Activated gamma-delta T cell (primary cell): ENCODE measurements around the gene CUEDC2.
A peak's percentile ranks its signal among the peaks of the same experiment; 100 is the strongest.

Experiments
- DNase-seq: peaks from one replicate; lab custom pipeline; 2025; lab: John Stamatoyannopoulos, UW
- total RNA-seq, 2 donors: gene quantifications; one replicate each; lab custom pipeline; 2026; lab: John Stamatoyannopoulos, UW

CUEDC2 gene
- total RNA-seq, result 23.3 to 26.0 reads per million in 2 donors

- peak; percentile 76 for DNase-seq
These were observed at the start of gene CUEDC2 for GRCh38 chr10:102432162-102432950. Gene CUEDC2 (minus strand): TSS chr10:102432574. CDS start chr10:102425188, 7,386 bp downstream.

- no peak for DNase-seq
These were observed 48.0 kb upstream of the CUEDC2 start for GRCh38 chr10:102480396-102480795.

GRCh38 chr10:102479651-102480050 is 47.3 kb upstream of the CUEDC2 start:
- no peak for DNase-seq

- no peak for DNase-seq
These were observed 44.2 kb upstream of the CUEDC2 start for GRCh38 chr10:102476466-102477141.

GRCh38 chr10:102475451-102476040 is 43.2 kb upstream of the CUEDC2 start:
- DNase-seq, result no peak

- no peak for DNase-seq
These were observed 41.3 kb upstream of the CUEDC2 start for GRCh38 chr10:102473445-102474331.

GRCh38 chr10:102470579-102471546 is 38.5 kb upstream of the CUEDC2 start:
- no peak for DNase-seq

- DNase-seq, result no peak
These were observed 36.3 kb upstream of the CUEDC2 start for GRCh38 chr10:102468683-102469082.

- no peak for DNase-seq
These were observed 35.6 kb upstream of the CUEDC2 start for GRCh38 chr10:102467971-102468438.

GRCh38 chr10:102467318-102467717 is 34.9 kb upstream of the CUEDC2 start:
- no peak for DNase-seq

- DNase-seq, result no peak
These were observed 33.1 kb upstream of the CUEDC2 start for GRCh38 chr10:102465466-102465865.

GRCh38 chr10:102463983-102464382 is 31.6 kb upstream of the CUEDC2 start:
- DNase-seq, result no peak

GRCh38 chr10:102462512-102463054 is 30.2 kb upstream of the CUEDC2 start:
- no peak for DNase-seq

GRCh38 chr10:102461187-102462054 is 29.0 kb upstream of the CUEDC2 start:
- DNase-seq, result peak; percentile 88

- DNase-seq, result no peak
These were observed 28.4 kb upstream of the CUEDC2 start for GRCh38 chr10:102460836-102461186.

GRCh38 chr10:102458656-102459055 is 26.3 kb upstream of the CUEDC2 start:
- DNase-seq, result no peak

- no peak for DNase-seq
These were observed 25.3 kb upstream of the CUEDC2 start for GRCh38 chr10:102457591-102458150.

- no peak for DNase-seq
These were observed 23.6 kb upstream of the CUEDC2 start for GRCh38 chr10:102455893-102456471.
